ENCODE data around the gene LSP1. TPM values are rescaled to one million over a fixed set of nuclear protein-coding genes. Genes with fewer than 3 reads are reported as not detected.

The LSP1 gene
- total RNA-seq, 1 donor from 2014 or later: 301 TPM

DNA sequence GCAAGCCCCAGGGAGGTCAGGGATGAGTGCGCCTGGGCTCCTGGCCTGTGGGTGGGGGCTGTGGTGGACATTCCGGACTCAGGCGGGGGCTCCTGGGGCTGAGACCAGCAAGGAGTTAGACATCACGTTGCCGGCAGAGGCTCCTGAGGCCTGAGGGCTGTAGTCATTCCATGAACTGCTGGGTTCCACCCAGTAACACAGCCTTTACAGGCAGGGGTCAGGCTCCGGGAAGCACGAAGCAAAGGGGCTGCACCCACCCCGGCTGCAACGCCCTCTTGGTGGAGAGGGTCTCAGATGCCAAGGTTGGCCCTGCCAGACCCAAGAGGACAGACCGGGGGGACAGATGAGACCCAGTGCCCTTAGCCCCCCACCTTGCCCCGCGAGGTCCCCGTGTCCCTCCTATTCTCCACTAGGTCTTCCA, 75.6 kb downstream of the LSP1 start:
- Mint-ChIP-seq H3K4me3 (no peak overlapping the region), H3K27me3 (peaks cover 29% of the 10 kb centered on the region), H3K36me3 (ENCODE audit: low read depth) (no peaks in the 10 kb centered on the region), H3K27ac (no peak overlapping the region), H3K4me1 (no peaks in the 10 kb centered on the region), H3K9me3 (no peaks in the 10 kb centered on the region)
- ChIA-PET CTCF (no interaction called here), POLR2A (no interaction called here)
- intact Hi-C loops (cut with micrococcal nuclease): no loop called here
- DNase-seq: no peak
- TF ChIP-seq, protein P1, sequence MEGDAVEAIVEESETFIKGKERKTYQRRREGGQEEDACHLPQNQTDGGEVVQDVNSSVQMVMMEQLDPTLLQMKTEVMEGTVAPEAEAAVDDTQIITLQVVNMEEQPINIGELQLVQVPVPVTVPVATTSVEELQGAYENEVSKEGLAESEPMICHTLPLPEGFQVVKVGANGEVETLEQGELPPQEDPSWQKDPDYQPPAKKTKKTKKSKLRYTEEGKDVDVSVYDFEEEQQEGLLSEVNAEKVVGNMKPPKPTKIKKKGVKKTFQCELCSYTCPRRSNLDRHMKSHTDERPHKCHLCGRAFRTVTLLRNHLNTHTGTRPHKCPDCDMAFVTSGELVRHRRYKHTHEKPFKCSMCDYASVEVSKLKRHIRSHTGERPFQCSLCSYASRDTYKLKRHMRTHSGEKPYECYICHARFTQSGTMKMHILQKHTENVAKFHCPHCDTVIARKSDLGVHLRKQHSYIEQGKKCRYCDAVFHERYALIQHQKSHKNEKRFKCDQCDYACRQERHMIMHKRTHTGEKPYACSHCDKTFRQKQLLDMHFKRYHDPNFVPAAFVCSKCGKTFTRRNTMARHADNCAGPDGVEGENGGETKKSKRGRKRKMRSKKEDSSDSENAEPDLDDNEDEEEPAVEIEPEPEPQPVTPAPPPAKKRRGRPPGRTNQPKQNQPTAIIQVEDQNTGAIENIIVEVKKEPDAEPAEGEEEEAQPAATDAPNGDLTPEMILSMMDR (IDR thresholded peaks at IDR 0.05): no peak
- no peak for ATAC-seq (ENCODE audit: low read depth)

DNA sequence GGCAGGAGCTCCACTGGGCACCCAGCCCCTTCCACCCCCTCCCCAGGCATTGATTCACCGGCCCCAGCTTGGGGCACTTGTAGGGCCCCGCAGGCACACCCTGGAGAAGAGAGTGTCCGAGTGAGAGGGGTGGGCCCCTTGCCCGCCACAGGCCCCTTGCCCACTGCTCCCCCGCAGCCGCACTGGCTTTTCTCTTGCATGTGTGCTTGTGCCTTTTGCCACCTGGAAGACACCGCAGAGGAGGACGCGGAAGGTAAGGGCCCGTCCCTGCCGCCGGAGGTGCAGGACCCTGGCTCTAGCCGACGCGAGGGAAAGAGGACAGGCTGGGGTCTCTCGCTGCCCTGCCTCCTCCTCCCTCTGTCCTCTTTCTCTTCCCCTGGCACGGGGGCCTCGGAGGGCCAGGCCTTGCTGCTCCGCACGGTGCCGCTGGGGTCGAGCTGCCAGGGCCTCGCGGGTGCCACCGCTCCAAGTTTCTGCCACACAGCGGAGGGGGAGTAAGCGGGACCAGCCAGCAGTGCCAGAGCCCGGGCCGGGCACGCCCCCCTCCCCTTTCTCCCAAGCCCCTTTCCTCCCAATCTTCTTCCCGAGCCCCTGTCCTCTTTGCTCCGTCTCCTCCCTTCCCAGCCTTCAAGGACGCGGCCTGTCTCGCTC, 76.1 kb downstream of the LSP1 start:
- CTCF ChIA-PET: no interaction called here
- Mint-ChIP-seq H3K4me1 (no peaks in the 10 kb centered on the region), H3K4me3 (no peak overlapping the region), H3K36me3 (ENCODE audit: low read depth) (no peaks in the 10 kb centered on the region), H3K27me3 (peaks cover 27% of the 10 kb centered on the region), H3K9me3 (no peaks in the 10 kb centered on the region), H3K27ac (no peak overlapping the region)
- DNase-seq (no peak), ATAC-seq (ENCODE audit: low read depth) (no peak)
- TF ChIP-seq, protein P1 (IDR thresholded peaks at IDR 0.05): no peak
- POLR2A ChIA-PET: no interaction called here
- intact Hi-C loops (cut with micrococcal nuclease): no loop called here

DNA sequence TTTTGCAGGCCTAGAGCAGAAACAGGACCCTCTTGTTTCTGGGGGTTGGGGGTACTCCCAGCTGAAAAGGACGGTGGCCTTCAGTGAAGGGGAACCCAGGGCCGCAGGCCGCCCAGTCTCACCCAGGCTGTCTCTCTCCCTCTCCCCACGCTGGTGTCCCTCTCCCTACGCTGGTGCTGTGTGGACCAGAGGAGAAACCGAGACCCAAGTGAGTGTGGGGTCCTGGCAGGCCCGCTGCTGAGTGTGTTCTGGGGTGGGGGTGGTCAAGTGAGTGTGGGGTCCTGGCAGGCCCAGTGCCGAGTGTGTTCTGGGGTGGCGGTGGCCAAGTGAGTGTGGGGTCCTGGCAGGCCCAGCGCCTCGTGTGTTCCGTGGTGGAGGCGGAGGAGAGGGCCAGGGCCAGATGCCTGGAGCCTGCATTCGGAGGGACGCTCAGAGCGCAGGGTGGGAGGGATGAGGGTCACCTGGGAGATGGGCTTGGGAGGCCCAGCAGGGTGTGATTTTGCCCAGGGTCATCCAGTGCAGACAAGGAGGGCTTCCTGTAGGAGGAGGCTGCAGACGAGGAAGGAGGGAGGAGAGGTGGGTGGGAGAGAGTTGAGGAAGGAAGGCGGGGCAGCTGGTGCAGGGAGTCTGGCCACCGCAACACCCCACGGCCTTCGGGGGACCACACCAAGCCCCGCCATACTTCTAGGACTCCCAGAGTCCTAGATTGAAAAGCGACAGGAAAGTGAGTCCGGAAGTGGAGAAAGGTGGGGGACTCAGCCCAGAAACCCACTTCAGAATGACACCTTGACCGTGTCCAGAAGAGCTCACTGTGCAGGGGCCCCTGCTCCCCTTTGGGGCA, 77.0 kb downstream of the LSP1 start:
- peaks cover 29% of the 10 kb centered on the region for H3K27me3 Mint-ChIP-seq
- H3K4me1 Mint-ChIP-seq: no peaks in the 10 kb centered on the region
- no peaks in the 10 kb centered on the region for H3K36me3 Mint-ChIP-seq (ENCODE audit: low read depth)
- ChIA-PET CTCF (no interaction called here), POLR2A (no interaction called here)
- DNase-seq (no peak), ATAC-seq (ENCODE audit: low read depth) (no peak)
- H3K27ac Mint-ChIP-seq: no peak overlapping the region
- no peak overlapping the region for H3K4me3 Mint-ChIP-seq
- intact Hi-C loops (cut with micrococcal nuclease): no loop called here
- TF ChIP-seq, protein P1 (IDR thresholded peaks at IDR 0.05): no peak
- no peaks in the 10 kb centered on the region for H3K9me3 Mint-ChIP-seq

DNA sequence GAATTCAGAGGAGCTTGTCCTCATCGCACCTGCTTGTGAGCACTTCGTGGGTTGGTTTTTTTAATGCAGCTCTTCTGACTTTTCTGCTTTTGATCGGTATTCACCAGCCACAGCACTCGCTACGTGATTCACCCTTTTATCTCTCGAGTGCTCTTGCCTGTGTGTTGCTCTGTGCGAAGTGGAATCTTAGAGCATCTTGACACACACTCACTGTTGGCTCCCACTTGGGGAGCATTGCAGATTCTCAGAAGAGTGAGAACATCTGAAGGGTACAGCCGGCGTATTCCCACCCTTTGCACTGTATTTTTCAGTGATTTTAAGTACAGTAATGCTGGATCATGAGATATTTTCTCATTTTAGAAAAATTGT, 77.6 kb downstream of the LSP1 start:
- no peak overlapping the region for H3K27ac Mint-ChIP-seq
- ChIA-PET CTCF (no interaction called here), POLR2A (no interaction called here)
- ATAC-seq (ENCODE audit: low read depth) (no peak), DNase-seq (no peak)
- H3K27me3 Mint-ChIP-seq: peaks cover 29% of the 10 kb centered on the region
- intact Hi-C loops (cut with micrococcal nuclease): no loop called here
- no peaks in the 10 kb centered on the region for H3K9me3 Mint-ChIP-seq
- no peak overlapping the region for H3K4me3 Mint-ChIP-seq
- no peaks in the 10 kb centered on the region for H3K36me3 Mint-ChIP-seq (ENCODE audit: low read depth)
- H3K4me1 Mint-ChIP-seq: no peaks in the 10 kb centered on the region
- TF ChIP-seq, protein P1 (IDR thresholded peaks at IDR 0.05): no peak

DNA sequence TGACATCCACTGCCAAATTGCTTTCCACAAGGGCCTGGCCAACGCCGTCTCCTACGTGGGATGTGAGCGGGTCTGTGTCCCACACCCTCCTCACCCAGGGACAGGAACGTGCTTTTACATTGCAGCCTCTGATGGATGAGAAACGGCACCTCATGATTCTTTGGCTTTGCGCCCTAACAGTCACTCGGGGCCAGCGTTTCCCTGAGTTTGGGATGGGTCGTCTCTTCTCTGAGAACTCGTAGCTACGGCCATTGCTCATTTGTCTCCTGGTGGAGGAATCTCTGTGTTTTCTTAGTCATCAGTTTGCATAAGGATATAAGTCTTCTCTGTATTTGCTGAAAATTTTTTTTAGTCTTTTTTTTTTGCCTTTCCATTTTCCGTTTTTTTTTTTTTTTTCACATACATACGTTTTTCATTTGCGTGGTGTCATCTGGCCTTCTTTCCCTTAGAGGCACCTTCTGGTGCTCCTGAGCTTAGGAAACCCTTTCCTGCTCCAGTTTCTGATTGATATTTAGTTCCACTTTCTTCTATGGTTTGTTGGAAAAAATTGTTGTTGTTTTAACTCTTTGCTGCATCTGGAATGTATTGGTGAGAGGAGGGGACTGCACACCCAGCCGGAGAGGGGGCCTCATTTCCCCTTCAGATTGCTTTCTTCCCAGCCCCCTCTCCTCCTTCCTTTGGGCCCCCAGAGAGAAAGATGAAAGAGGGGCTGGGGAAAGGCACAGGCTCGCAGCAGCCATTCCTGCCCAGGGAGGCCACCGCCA, 78.6 kb downstream of the LSP1 start:
- Mint-ChIP-seq H3K4me1 (no peaks in the 10 kb centered on the region), H3K36me3 (ENCODE audit: low read depth) (no peaks in the 10 kb centered on the region), H3K27ac (no peak overlapping the region), H3K9me3 (no peaks in the 10 kb centered on the region), H3K4me3 (no peak overlapping the region), H3K27me3 (peaks cover 25% of the 10 kb centered on the region)
- ChIA-PET CTCF (no interaction called here), POLR2A (interaction anchor here (0.7 kb wide), 1 partner anchor 224 kb away, joined by 4 read pairs; no protein-coding TSS in a partner anchor)
- TF ChIP-seq, protein P1 (IDR thresholded peaks at IDR 0.05): no peak
- no peak for ATAC-seq (ENCODE audit: low read depth)
- intact Hi-C loops (cut with micrococcal nuclease): no loop called here
- no peak for DNase-seq

All from activated B cell treated with CpG ODN at 0.5 μM for 24 hours (primary cell).